Fibroblast of lung (primary cell): ENCODE data around the gene HOXA11. TPM values are rescaled to one million over a fixed set of nuclear protein-coding genes. Genes with fewer than 3 reads are reported as not detected.

ENCODE experiments used
- DNase-seq, 2 donors: peaks; one replicate each; pipeline versions ENCODE4 v3.0.0 to v3.0.0-alpha.2; 2010; ENCODE audit warnings: low read depth in 2 of 2
- H2AFZ ChIP-seq: 2 replicates; pipeline ENCODE4 v1.5.1; 2012; ENCODE audit warnings: low read length, control low read depth, inconsistent platforms
- H3K27ac ChIP-seq: 2 replicates; pipeline ENCODE4 v1.5.1; 2011; ENCODE audit warnings: low read length, control low read depth; ENCODE audit not compliant: insufficient read depth
- H3K27me3 ChIP-seq: 2 replicates; pipeline ENCODE4 v1.5.1; 2011; ENCODE audit warnings: mild to moderate bottlenecking, low read length; ENCODE audit not compliant: control insufficient read depth, insufficient read depth
- H3K36me3 ChIP-seq: 2 replicates; pipeline ENCODE4 v1.5.1; 2011; ENCODE audit warnings: low read length; ENCODE audit not compliant: control insufficient read depth, insufficient read depth
- H3K4me1 ChIP-seq: 2 replicates; pipeline ENCODE4 v1.5.1; 2011; ENCODE audit warnings: low read length; ENCODE audit not compliant: control insufficient read depth, insufficient read depth; ENCODE audit errors: extremely low read depth
- H3K4me2 ChIP-seq: 2 replicates; pipeline ENCODE4 v1.5.1; 2011; ENCODE audit warnings: low read length, control low read depth; ENCODE audit not compliant: insufficient read depth; ENCODE audit errors: extremely low read depth
- H3K4me3 ChIP-seq, 4 experiments: fragments of 200-600 bp in 1 of 4; sonication (generic) in 1 of 4; replicated peaks in 1 of 4; 2 replicates each; pipeline ENCODE4 v1.5.1; 2011 to 2016; ENCODE audit warnings: low read length in 4 of 4, low read depth in 3 of 4, mild to moderate bottlenecking in 3 of 4, control low read depth in 2 of 4, inconsistent platforms in 1 of 4, mixed read lengths in 1 of 4; ENCODE audit not compliant: insufficient read depth in 1 of 4; ENCODE audit errors: control extremely low read depth in 1 of 4
- H3K79me2 ChIP-seq: 2 replicates; pipeline ENCODE4 v1.5.1; 2012; ENCODE audit warnings: mild to moderate bottlenecking, low read length, inconsistent platforms; ENCODE audit not compliant: control insufficient read depth, insufficient read depth
- H3K9ac ChIP-seq: 2 replicates; pipeline ENCODE4 v1.5.1; 2011; ENCODE audit warnings: mild to moderate bottlenecking, low read length, control low read depth; ENCODE audit not compliant: insufficient read depth
- H3K9me3 ChIP-seq: 2 replicates; pipeline ENCODE4 v1.5.1; 2012; ENCODE audit warnings: low read depth, low read length; ENCODE audit not compliant: control insufficient read depth, insufficient read depth
- H4K20me1 ChIP-seq: 2 replicates; pipeline ENCODE4 v1.5.1; 2011; ENCODE audit warnings: low read length; ENCODE audit not compliant: control insufficient read depth, insufficient read depth; ENCODE audit errors: extremely low read depth
- CTCF ChIP-seq, 2 donors: IDR thresholded peaks in 1 of 2; conservative IDR thresholded peaks in 1 of 2; 1 replicate in 1 of 2; 2 replicates in 1 of 2; pipeline ENCODE4 v1.5.1; 2011 to 2012; ENCODE audit warnings: low read length in 2 of 2, control low read depth in 1 of 2, inconsistent platforms in 1 of 2, low read depth in 1 of 2, mild to moderate bottlenecking in 1 of 2
- EZH2 ChIP-seq: IDR thresholded peaks from 2 replicates; pipeline ENCODE4 v1.5.1; 2012; ENCODE audit warnings: low read length, control low read depth, mild to moderate bottlenecking; ENCODE audit errors: missing control alignments
- polyA plus RNA-seq, 2 donors: library from polyadenylated mRNA; depleted of rRNA in 1 of 2; stranded (reverse) in 1 of 2; unstranded in 1 of 2; fragments of >200 nt; gene quantifications; 2 replicates each; pipeline ENCODE4 v1.2.1, GENCODE V29; 2011 to 2012; ENCODE audit warnings: missing spikeins in 1 of 2
- total RNA-seq: library from RNA; depleted of rRNA; stranded (reverse); fragments of >200 nt; gene quantifications from 2 replicates; pipeline ENCODE4 v1.2.1, GENCODE V29; 2014

Gene HOXA11
- total and polyA plus RNA-seq, 2 donors (not counting 1 experiment from before 2014, with no cell fraction given): 0.18 TPM; not detected in 1

- Histone ChIP-seq H3K79me2 (no peaks in the 10 kb centered on the region), H3K36me3 (no peaks in the 10 kb centered on the region), H3K4me2 (no peak overlapping the region), H3K4me3 (no peak overlapping the region), H3K27me3 (peaks cover 61% of the 10 kb centered on the region), H4K20me1 (no peaks in the 10 kb centered on the region), H2AFZ (no peak overlapping the region), H3K27ac (no peak overlapping the region), H3K9me3 (no peaks in the 10 kb centered on the region), H3K9ac (no peak overlapping the region), H3K4me1 (no peaks in the 10 kb centered on the region)
- DNase-seq: no peak
- TF ChIP-seq CTCF (conservative IDR thresholded peaks at IDR 0.05 in 1 of 2, IDR thresholded peaks at IDR 0.05 in 1 of 2; ENCODE audit: low read depth in 1 of 2, low read length in 2 of 2) (no peak), EZH2 (no peak)
Observed at GRCh38 chr7:27220440-27220955, 35.5 kb upstream of the HOXA11 start.

- H3K36me3 ChIP-seq: no peaks in the 10 kb centered on the region
- no peak overlapping the region for H2AFZ ChIP-seq
- H4K20me1 ChIP-seq: no peaks in the 10 kb centered on the region
- H3K4me1 ChIP-seq: no peaks in the 10 kb centered on the region
- H3K4me2 ChIP-seq: no peak overlapping the region
- no peak overlapping the region for H3K27ac ChIP-seq
- no peaks in the 10 kb centered on the region for H3K9me3 ChIP-seq
- no peak for DNase-seq
- no peak overlapping the region for H3K9ac ChIP-seq
- H3K27me3 ChIP-seq: peaks cover 61% of the 10 kb centered on the region
- no peak overlapping the region for H3K4me3 ChIP-seq
- no peaks in the 10 kb centered on the region for H3K79me2 ChIP-seq
- TF ChIP-seq EZH2 (no peak), CTCF (conservative IDR thresholded peaks at IDR 0.05 in 1 of 2, IDR thresholded peaks at IDR 0.05 in 1 of 2; ENCODE audit: low read depth in 1 of 2, low read length in 2 of 2) (no peak)
Observed at GRCh38 chr7:27219821-27220220, 34.8 kb upstream of the HOXA11 start.

GRCh38 chr7:27217951-27218350 lies 32.9 kb upstream of the HOXA11 start:
- H2AFZ ChIP-seq: no peak overlapping the region
- no peak overlapping the region for H3K4me3 ChIP-seq
- no peak overlapping the region for H3K9ac ChIP-seq
- H3K9me3 ChIP-seq: no peaks in the 10 kb centered on the region
- H3K4me1 ChIP-seq: no peaks in the 10 kb centered on the region
- H3K27me3 ChIP-seq: peaks cover 70% of the 10 kb centered on the region
- TF ChIP-seq CTCF (conservative IDR thresholded peaks at IDR 0.05 in 1 of 2, IDR thresholded peaks at IDR 0.05 in 1 of 2; ENCODE audit: low read depth in 1 of 2, low read length in 2 of 2) (no peak), EZH2 (no peak)
- H3K27ac ChIP-seq: no peak overlapping the region
- no peaks in the 10 kb centered on the region for H3K36me3 ChIP-seq
- H3K4me2 ChIP-seq: no peak overlapping the region
- no peaks in the 10 kb centered on the region for H3K79me2 ChIP-seq
- DNase-seq: no peak
- no peaks in the 10 kb centered on the region for H4K20me1 ChIP-seq
